Dermis microvascular lymphatic vessel endothelial cell (primary cell): ENCODE results near the gene RPSA. TPM values are rescaled to one million over a fixed set of nuclear protein-coding genes. Genes with fewer than 3 reads are reported as not detected.
"Not testable (repeated sequence)": the region's sequence is repeated elsewhere in the genome, so short reads cannot be mapped to it uniquely, and the experiment has no call there.

ENCODE experiments used
- DNase-seq, 2 donors: peaks; one replicate each; pipeline versions ENCODE4 v3.0.0 to v3.0.0-alpha.2; 2010; ENCODE audit warnings: low read depth in 2 of 2
- total RNA-seq: library from RNA; depleted of rRNA; stranded (reverse); fragments of >200 nt; gene quantifications from 2 replicates; pipeline ENCODE4 v1.2.1, GENCODE V29; 2014

RPSA gene
- total RNA-seq, 1 donor from 2014 or later: 1,204 TPM

DNA sequence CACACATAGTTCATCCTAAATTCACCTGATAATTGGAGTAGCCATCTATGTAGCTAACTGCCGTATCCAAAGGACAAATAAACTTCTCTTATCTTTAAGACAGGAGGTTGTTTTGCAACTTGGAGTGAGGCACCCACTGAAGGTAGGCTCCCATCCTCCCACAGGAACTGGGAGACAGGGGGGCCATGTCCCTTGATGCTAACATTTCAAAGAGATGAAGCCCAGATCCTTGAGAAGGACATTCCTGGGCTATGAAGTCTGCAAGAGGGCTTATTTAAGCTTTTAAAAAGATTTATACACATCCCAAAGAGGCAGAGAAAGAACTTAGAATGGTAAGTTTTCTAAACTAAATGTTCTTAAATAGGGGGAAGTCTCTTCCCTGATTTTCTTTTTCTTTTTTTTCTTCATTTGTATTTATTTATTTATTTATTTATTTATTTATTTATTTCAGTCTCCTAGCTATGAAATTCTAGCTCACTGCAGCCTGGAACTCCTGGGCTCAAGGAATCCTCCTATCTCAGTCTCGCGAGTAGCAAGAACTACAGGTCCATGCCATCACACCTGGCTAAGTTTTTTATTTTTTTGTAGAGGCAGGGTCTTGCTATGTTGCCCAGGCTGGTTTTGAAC lies 48.2 kb downstream of the RPSA start:
- no peak for DNase-seq

DNA sequence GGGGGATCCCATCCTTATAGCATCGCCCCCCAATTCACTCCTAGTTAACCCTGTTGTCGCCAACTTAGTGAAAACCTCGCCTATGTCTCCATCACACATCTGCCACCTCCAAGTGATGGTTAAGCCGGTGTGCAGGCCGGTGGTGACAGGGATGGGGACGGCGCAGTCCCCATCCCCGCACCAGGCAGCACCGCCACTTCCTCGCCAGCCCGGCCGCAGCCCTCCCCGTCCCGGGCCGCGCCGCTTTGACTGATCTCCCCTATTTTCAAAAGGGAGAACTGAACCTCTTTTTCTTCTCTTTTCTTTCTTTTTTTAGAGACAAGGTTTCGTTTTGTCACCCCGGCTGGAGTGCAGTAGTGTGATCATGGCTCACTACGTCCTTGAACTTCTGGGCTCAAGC lies 49.6 kb downstream of the RPSA start:
- DNase-seq: no peak

DNA sequence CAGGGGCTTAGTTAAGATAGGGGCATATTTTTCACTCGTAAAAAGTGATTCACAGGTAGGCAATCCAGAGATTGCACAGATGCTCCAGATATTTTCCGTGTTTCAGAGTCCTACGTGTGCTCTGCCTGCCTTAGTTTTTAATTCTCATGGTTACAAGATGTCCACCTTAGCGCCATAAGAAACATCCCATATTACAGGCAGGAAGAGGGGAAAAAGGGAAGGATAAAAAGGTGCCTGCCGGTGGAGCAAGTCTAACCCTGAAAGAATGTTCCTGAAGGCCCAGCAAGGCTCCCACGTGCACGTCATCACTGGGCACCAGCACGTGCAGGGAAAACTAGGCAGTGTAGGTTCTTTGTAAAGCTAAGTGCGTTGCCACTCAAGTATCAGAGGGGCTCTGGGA lies 50.8 kb downstream of the RPSA start:
- no peak for DNase-seq

DNA sequence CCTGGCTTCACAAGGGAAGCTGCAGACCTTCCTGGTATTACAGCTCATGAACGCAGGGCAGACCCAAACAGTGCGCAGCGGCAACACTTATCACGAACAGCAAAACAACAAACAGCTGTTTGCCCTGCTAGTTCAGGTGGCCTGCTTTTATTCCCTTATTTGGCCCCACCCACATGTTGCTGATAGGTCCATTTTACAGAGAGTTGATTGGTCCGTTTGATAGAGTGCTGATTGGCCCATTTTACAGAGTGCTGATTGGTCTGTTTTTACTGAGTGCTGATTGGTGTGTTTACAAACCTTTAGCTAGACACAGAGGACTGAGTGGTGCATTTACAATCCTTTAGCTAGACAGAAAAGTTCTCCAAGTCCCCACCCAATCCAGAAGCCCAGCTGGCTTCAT lies 52.1 kb downstream of the RPSA start:
- not testable (repeated sequence) for DNase-seq

DNA sequence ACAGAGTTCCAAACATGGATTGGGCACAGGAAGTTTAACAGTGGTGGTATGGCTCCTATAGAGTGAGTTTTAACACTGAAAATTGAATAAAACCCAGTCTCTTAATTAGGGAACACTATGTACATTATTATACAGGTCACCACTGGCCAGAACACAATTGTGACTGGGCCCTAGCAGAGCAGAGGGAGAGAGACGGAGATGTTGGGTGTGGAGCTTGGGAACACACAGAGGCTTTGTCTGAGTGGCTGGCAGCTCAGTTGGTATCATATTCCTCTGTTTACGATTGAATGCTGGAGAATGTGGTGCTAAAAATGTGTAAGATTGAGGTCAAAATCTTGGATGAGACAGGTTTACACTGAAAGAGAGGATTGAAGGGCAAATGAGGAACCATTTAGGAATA lies 54.2 kb downstream of the RPSA start:
- DNase-seq: no peak

Other genes starting within 250 kb of the RPSA start
- not detected in 2 replicates for gene XIRP1, start 214.1 kb upstream of the RPSA start, total RNA-seq
- gene CX3CR1, start 126.7 kb upstream of the RPSA start, total RNA-seq: not detected in 2 replicates
- gene CCR8, start 77.0 kb upstream of the RPSA start, total RNA-seq: not detected in 2 replicates
- 13.5 and 19.1 TPM in 2 replicates for gene SLC25A38, start 23.4 kb upstream of the RPSA start, total RNA-seq
- under 0.01 TPM in 1 of 2 replicates, not detected in the other for gene MOBP, start 61.0 kb downstream of the RPSA start, total RNA-seq